ENCODE measurements around the gene SLC44A1.

SLC44A1 gene

DNA sequence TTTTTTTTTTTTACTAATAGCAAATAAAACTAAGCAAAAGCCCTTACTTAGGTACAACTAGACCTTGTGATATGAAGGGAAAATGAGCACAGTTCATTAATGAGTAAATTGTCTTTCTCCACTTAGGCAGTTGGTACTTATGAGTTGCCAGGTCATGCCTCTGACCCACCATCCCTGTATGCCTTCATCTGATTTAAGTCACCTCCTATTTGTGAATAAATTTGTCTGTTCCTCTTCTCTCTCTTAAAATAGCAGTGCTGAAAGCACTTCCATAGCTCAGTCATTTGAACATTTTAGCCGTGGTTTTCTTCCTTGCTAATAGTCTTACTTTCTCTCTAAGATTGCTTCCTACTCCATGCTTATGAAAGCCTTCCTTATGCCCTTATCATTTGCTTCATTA is 61.4 kb downstream of the SLC44A1 start:
- no peak for DNase-seq (ENCODE audit: low read depth)
- no peak for TF ChIP-seq CTCF (IDR thresholded peaks at IDR 0.05; ENCODE audit: low read length, missing control alignments)
- no peak overlapping the region for H3K4me3 ChIP-seq (replicated peaks; ENCODE audit: low read depth, low read length)

- no peak for TF ChIP-seq CTCF (IDR thresholded peaks at IDR 0.05; ENCODE audit: low read length, missing control alignments)
- no peak overlapping the region for H3K4me3 ChIP-seq (replicated peaks; ENCODE audit: low read depth, low read length)
- DNase-seq (ENCODE audit: low read depth): no peak
These were observed 62.1 kb downstream of the SLC44A1 start for GRCh38 chr9:105306351-105307140.

DNA sequence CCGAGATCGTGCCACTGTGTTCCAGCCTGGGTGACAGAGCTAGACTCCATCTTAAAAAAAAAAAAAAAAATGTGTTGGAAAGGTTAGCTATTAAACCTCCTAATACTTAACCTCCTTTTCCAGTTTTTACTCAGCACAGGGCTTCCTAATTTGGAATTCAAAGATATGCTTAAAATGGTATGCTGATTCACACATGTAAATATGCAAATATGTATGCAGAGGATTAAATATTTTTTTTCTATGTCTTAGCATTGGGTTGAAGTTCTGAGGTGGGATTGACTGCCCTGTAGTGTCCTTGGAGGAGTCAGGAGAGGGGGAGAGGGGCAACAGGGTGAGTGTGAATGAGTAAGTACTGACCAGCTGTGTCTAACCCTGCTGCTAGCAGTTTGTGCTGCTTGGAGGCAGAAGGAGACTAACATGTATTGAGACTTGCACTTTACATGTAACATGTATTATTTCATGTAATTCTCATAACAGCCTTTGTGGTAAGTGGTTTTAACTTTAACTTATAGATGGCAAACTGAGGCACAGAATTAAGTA is 63.2 kb downstream of the SLC44A1 start:
- no peak for TF ChIP-seq CTCF (IDR thresholded peaks at IDR 0.05; ENCODE audit: low read length, missing control alignments)
- no peak overlapping the region for H3K4me3 ChIP-seq (replicated peaks; ENCODE audit: low read depth, low read length)
- no peak for DNase-seq (ENCODE audit: low read depth)

DNA sequence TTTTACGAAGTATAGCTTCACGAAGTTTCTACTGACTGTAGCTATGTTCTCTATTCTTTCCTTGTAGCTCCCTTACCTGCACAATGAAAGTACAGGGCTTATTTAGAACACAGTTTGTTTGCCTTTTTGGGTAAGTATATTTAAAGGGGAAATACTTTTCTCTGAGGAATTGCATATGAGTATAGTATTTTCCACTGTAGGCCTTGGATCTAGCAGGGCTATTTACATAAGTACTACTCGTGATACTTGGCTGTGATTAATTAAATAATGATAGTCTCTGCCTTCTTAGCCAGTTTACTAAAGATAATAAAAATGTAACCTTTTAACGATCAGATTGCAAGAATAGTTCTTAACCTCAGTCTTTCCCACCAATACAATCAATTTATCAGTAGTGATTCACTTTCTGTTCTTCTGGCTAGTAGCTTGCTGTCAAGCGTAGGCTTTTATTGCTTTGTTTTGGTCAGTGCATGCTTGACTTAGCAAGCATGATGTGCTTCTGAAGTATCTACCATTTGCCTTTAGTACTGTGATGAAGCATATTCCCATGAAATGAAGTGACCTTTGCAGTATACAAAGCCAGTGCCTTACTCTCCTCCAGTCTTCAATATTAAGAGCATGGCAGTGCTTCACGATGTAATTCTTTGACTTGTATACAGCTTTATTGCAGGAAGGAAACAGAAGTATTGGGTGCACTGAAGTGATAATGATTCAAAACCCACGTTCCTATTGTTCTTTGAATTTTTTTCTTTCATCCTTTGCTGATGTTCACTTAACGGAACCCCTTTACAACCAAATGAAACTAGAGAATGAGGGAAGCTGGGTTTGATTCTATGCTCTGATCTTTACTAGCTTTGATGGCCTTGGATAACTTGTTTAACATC is 64.2 kb downstream of the SLC44A1 start:
- H3K4me3 ChIP-seq (replicated peaks; ENCODE audit: low read depth, low read length): no peak overlapping the region
- no peak for TF ChIP-seq CTCF (IDR thresholded peaks at IDR 0.05; ENCODE audit: low read length, missing control alignments)
- DNase-seq (ENCODE audit: low read depth): no peak

DNA sequence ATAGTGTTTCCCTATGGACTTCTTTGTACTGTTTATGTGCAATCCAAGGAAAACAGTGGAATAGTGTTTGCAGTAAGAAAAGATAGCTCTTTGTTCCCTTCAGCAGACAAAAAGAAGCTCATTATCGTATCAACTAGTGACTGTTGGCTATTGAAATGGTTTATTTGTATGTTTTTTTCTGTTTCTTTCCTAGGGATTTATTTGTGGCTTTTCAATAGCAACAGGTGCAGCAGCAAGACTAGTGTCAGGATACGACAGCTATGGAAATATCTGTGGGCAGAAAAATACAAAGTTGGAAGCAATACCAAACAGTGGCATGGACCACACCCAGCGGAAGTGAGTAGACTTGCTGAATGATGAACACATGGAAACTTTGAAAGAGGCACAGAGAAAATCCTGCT is 65.1 kb downstream of the SLC44A1 start:
- DNase-seq (ENCODE audit: low read depth): no peak
- H3K4me3 ChIP-seq (replicated peaks; ENCODE audit: low read depth, low read length): no peak overlapping the region
- TF ChIP-seq CTCF (IDR thresholded peaks at IDR 0.05; ENCODE audit: low read length, missing control alignments): no peak

GRCh38 chr9:105311306-105311705 is 66.9 kb downstream of the SLC44A1 start:
- TF ChIP-seq CTCF (IDR thresholded peaks at IDR 0.05; ENCODE audit: low read length, missing control alignments): no peak
- H3K4me3 ChIP-seq (replicated peaks; ENCODE audit: low read depth, low read length): no peak overlapping the region
- DNase-seq (ENCODE audit: low read depth): no peak

Data from fibroblast of pulmonary artery (primary cell).